Endothelial cell of umbilical vein (primary cell): ENCODE results near the gene NUP107. TPM values are rescaled to one million over a fixed set of nuclear protein-coding genes. Genes with fewer than 3 reads are reported as not detected.

ENCODE experiments used
- BruUV-seq: library from RNA; stranded (reverse); fragments of 400-500 nt; replicated peaks from 2 replicates; lab custom pipeline; 2021; lab: Mats Ljungman, UMichigan
- CTCF ChIA-PET: fragments of 300-600, 350-600 bp; sonication (Branson Sonifier 250); formaldehyde crosslinking; loops from one replicate; lab custom pipeline; 2021; ENCODE audit warnings: antibody characterized with exemption, inconsistent platforms; lab: Charles Lee
- POLR2A ChIA-PET: fragments of 300-600, 350-600 bp; sonication (Branson Sonifier 250); formaldehyde crosslinking; loops from one replicate; lab custom pipeline; 2021; ENCODE audit warnings: antibody characterized with exemption, inconsistent platforms; lab: Charles Lee
- DNase-seq: peaks from one replicate; pipeline ENCODE4 v3.0.0-alpha.2; 2011; ENCODE audit warnings: low read depth, low spot score
- FAIRE-seq: peaks from 2 replicates; lab custom pipeline; 2011; peaks lifted over from hg19 to GRCh38; lab: Jason Lieb, UNC
- H2AFZ ChIP-seq: 2 replicates; pipeline ENCODE4 v1.6.0; 2012; ENCODE audit warnings: low read depth, low read length, control low read depth, inconsistent platforms
- H3K27ac ChIP-seq: 2 replicates; pipeline ENCODE4 v1.5.1; 2011; ENCODE audit warnings: low read depth, mild to moderate bottlenecking, control low read depth, low read length, moderate library complexity; ENCODE audit not compliant: insufficient read depth
- H3K27me3 ChIP-seq, 2 experiments: 2 replicates each; pipeline versions ENCODE4 v1.6.0 to v1.6.1; 2011; ENCODE audit warnings: low read length in 2 of 2, mixed read lengths in 1 of 2; ENCODE audit not compliant: control insufficient read depth in 2 of 2, insufficient read depth in 2 of 2
- H3K36me3 ChIP-seq, 2 experiments: 2 replicates in 1 of 2; 3 replicates in 1 of 2; pipeline ENCODE4 v1.5.1; 2011; ENCODE audit warnings: low read length in 2 of 2, mild to moderate bottlenecking in 1 of 2, moderate library complexity in 1 of 2; ENCODE audit not compliant: control insufficient read depth in 2 of 2, insufficient read depth in 2 of 2; ENCODE audit errors: extremely low read depth in 1 of 2
- H3K4me1 ChIP-seq: 3 replicates; pipeline ENCODE4 v1.5.1; 2011; ENCODE audit warnings: mild to moderate bottlenecking, low read length; ENCODE audit not compliant: control insufficient read depth, insufficient read depth; ENCODE audit errors: extremely low read depth
- H3K4me2 ChIP-seq: 2 replicates; pipeline ENCODE4 v1.6.1; 2011; ENCODE audit warnings: low read length, control low read depth, mixed read lengths; ENCODE audit not compliant: insufficient read depth
- H3K4me3 ChIP-seq, 3 experiments: fragments of 200-600 bp in 1 of 3; sonication (generic), shearing (Covaris generic) in 1 of 3; replicated peaks in 1 of 3; 2 replicates each; pipeline ENCODE4 v1.5.1; 2011 to 2016; ENCODE audit warnings: control low read depth in 3 of 3, low read length in 3 of 3, mild to moderate bottlenecking in 2 of 3, inconsistent platforms in 1 of 3, low read depth in 1 of 3, moderate library complexity in 1 of 3; ENCODE audit not compliant: insufficient read depth in 1 of 3
- H3K79me2 ChIP-seq: 2 replicates; pipeline ENCODE4 v1.6.0; 2012; ENCODE audit warnings: low read length, inconsistent platforms; ENCODE audit not compliant: control insufficient read depth, insufficient read depth
- H3K9ac ChIP-seq: replicated peaks from 2 replicates; pipeline ENCODE3; 2011; ENCODE audit warnings: low read length, control low read depth; ENCODE audit not compliant: insufficient read depth; ENCODE audit errors: extremely low read depth
- H3K9me1 ChIP-seq: replicated peaks from 3 replicates; pipeline ENCODE4 v1.6.0; 2011; ENCODE audit warnings: mild to moderate bottlenecking, low read length; ENCODE audit not compliant: control insufficient read depth, insufficient read depth; ENCODE audit errors: extremely low read depth
- H3K9me3 ChIP-seq: replicated peaks from 2 replicates; pipeline ENCODE4 v1.5.1; 2012; ENCODE audit warnings: low read length, inconsistent platforms; ENCODE audit not compliant: control insufficient read depth, insufficient read depth
- H4K20me1 ChIP-seq: replicated peaks from 2 replicates; pipeline ENCODE3; 2011; ENCODE audit warnings: mild to moderate bottlenecking, low read length; ENCODE audit not compliant: control insufficient read depth, insufficient read depth; ENCODE audit errors: extremely low read depth
- EZH2 ChIP-seq: IDR thresholded peaks from 2 replicates; pipeline ENCODE4 v1.6.1; 2012; ENCODE audit warnings: borderline replicate concordance, low read depth, mild to moderate bottlenecking, moderate library complexity, low read length, inconsistent platforms; ENCODE audit not compliant: severe bottlenecking
- FOS ChIP-seq: IDR thresholded peaks from 2 replicates; pipeline ENCODE4 v1.6.1; 2011; ENCODE audit warnings: mild to moderate bottlenecking, low read length, moderate library complexity, borderline replicate concordance; ENCODE audit not compliant: insufficient read depth
- GATA2 ChIP-seq: IDR thresholded peaks from 2 replicates; pipeline ENCODE4 v1.7.0; 2011; ENCODE audit warnings: low read depth, mild to moderate bottlenecking, moderate library complexity, mixed read lengths, low read length; ENCODE audit not compliant: insufficient read length, insufficient read depth
- JUN ChIP-seq: IDR thresholded peaks from 2 replicates; pipeline ENCODE4 v1.6.1; 2011; ENCODE audit warnings: borderline replicate concordance, low read depth; ENCODE audit not compliant: insufficient read length, insufficient read depth
- MAX ChIP-seq: IDR thresholded peaks from 2 replicates; pipeline ENCODE4 v1.6.1; 2011; ENCODE audit not compliant: insufficient read depth, insufficient read length
- MYC ChIP-seq: IDR thresholded peaks from one replicate; pipeline ENCODE4 v1.6.1; 2011; ENCODE audit warnings: mild to moderate bottlenecking, low read depth, low read length
- POLR2A ChIP-seq: IDR thresholded peaks from 2 replicates; pipeline ENCODE4 v1.6.1; 2012; ENCODE audit warnings: low read depth, mild to moderate bottlenecking, control low read depth, low read length
- POLR2AphosphoS5 ChIP-seq: IDR thresholded peaks from 2 replicates; pipeline ENCODE4 v1.6.1; 2012; ENCODE audit warnings: low read depth, mild to moderate bottlenecking, control low read depth, low read length, moderate library complexity; ENCODE audit not compliant: insufficient read depth
- dilution Hi-C: fragments of 300-500 bp; cut with MboI; formaldehyde crosslinking; loops from one replicate; pipeline ENCODE4 v1.15.0; 2019; ENCODE audit warnings: low sequenced_read_pairs; ENCODE audit not compliant: extremely low pct_ligation_motif_present
- intact Hi-C: fragments of 100-400 bp; cut with micrococcal nuclease; formaldehyde crosslinking; loops from one replicate; pipeline ENCODE4 v1.10.0; 2022
- polyA plus RNA-seq, 4 experiments: library from polyadenylated mRNA; depleted of rRNA in 3 of 4; stranded (reverse) in 3 of 4; unstranded in 1 of 4; fragments of >200 nt; gene quantifications; 2 replicates each; pipeline versions ENCODE4 v1.2.1 to v1.2.3, GENCODE V29; 2011 to 2012; ENCODE audit warnings: missing spikeins in 1 of 4
- total RNA-seq: library from RNA; stranded (reverse); gene quantifications from 2 replicates; pipeline ENCODE4 v1.2.3, GENCODE V29; 2021
- TF ChIP-seq, protein P1 (sequence below), 2 donors: IDR thresholded peaks; 1 replicate in 1 of 2; 2 replicates in 1 of 2; pipeline ENCODE4 v1.5.1; 2011; ENCODE audit warnings: low read length in 2 of 2, mild to moderate bottlenecking in 2 of 2, moderate library complexity in 2 of 2, control low read depth in 1 of 2, inconsistent platforms in 1 of 2, low read depth in 1 of 2; ENCODE audit not compliant: insufficient read depth in 1 of 2; ENCODE audit errors: extremely low read depth in 1 of 2

Gene NUP107
- total and polyA plus RNA-seq, 2 donors (not counting 3 experiments of a cell fraction or from before 2014, with no cell fraction given) = 24.0 to 78.7 TPM

DNA sequence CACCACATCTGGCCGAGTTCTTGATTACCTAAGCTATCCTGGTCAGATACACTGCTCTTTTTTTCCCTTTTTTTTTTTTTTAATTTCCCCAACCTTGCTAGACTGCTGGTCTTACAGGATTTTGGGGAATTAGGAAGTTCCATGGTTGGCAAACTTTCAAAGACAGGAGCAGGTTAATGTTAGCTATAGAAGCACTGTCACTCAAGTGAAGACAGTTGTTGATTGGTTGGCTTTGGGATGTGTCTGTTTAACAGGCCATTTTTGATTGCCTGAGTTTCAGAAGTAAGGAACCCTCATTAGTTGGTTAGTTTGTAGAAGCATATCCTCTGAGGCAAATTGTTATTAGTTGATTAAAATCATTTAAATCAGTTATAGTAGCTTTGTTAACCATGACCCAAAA is 39.3 kb upstream of the NUP107 start:
- Histone ChIP-seq H3K9me3 (no peaks in the 10 kb centered on the region), H3K4me3 (no peak overlapping the region), H3K27ac (no peak overlapping the region), H3K4me2 (no peak overlapping the region), H3K36me3 (no peaks in the 10 kb centered on the region), H3K27me3 (no peaks in the 10 kb centered on the region), H3K9me1 (no peaks in the 10 kb centered on the region), H3K4me1 (no peaks in the 10 kb centered on the region), H3K9ac (no peak overlapping the region), H2AFZ (no peak overlapping the region), H4K20me1 (no peaks in the 10 kb centered on the region), H3K79me2 (peaks cover 73% of the 10 kb centered on the region)
- ChIA-PET POLR2A (no interaction called here), CTCF (interaction anchor here (1.4 kb wide), 1 partner anchor 288 kb away, joined by 6 read pairs; no protein-coding TSS in a partner anchor)
- dilution Hi-C loops = no loop called here
- no TSS peak for BruUV-seq
- FAIRE-seq = no peak
- intact Hi-C loops = no loop called here
- TF ChIP-seq POLR2AphosphoS5 (no peak), EZH2 (no peak), POLR2A (no peak), MAX (no peak), FOS (no peak), JUN (no peak), GATA2 (no peak), MYC (no peak)
- DNase-seq = no peak

- H4K20me1 ChIP-seq = no peaks in the 10 kb centered on the region
- no peaks in the 10 kb centered on the region for H3K27me3 ChIP-seq
- no peak overlapping the region for H3K9ac ChIP-seq
- ChIA-PET POLR2A (no interaction called here), CTCF (interaction anchor here (1.4 kb wide), 1 partner anchor 289 kb away, joined by 6 read pairs; no protein-coding TSS in a partner anchor)
- no peaks in the 10 kb centered on the region for H3K9me3 ChIP-seq
- H3K36me3 ChIP-seq = no peaks in the 10 kb centered on the region
- no peak overlapping the region for H3K4me3 ChIP-seq
- no peaks in the 10 kb centered on the region for H3K9me1 ChIP-seq
- H3K79me2 ChIP-seq = peaks cover 66% of the 10 kb centered on the region
- no peak overlapping the region for H2AFZ ChIP-seq
- H3K4me1 ChIP-seq = no peaks in the 10 kb centered on the region
- no peak for DNase-seq
- no TSS peak for BruUV-seq
- TF ChIP-seq, protein P1, sequence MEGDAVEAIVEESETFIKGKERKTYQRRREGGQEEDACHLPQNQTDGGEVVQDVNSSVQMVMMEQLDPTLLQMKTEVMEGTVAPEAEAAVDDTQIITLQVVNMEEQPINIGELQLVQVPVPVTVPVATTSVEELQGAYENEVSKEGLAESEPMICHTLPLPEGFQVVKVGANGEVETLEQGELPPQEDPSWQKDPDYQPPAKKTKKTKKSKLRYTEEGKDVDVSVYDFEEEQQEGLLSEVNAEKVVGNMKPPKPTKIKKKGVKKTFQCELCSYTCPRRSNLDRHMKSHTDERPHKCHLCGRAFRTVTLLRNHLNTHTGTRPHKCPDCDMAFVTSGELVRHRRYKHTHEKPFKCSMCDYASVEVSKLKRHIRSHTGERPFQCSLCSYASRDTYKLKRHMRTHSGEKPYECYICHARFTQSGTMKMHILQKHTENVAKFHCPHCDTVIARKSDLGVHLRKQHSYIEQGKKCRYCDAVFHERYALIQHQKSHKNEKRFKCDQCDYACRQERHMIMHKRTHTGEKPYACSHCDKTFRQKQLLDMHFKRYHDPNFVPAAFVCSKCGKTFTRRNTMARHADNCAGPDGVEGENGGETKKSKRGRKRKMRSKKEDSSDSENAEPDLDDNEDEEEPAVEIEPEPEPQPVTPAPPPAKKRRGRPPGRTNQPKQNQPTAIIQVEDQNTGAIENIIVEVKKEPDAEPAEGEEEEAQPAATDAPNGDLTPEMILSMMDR (IDR thresholded peaks at IDR 0.05; ENCODE audit: extremely low read depth in 1 of 2, insufficient read depth in 1 of 2, low read depth in 1 of 2, low read length in 2 of 2) = no peak
- TF ChIP-seq POLR2A = no peak
- no peak for TF ChIP-seq POLR2AphosphoS5
- no peak for TF ChIP-seq JUN
- TF ChIP-seq MAX = no peak
- TF ChIP-seq MYC = no peak
- TF ChIP-seq EZH2 = no peak
- TF ChIP-seq FOS = no peak
- TF ChIP-seq GATA2 = no peak
- no peak overlapping the region for H3K27ac ChIP-seq
- intact Hi-C loops (no loop called here), dilution Hi-C loops (no loop called here)
- no peak overlapping the region for H3K4me2 ChIP-seq
- no peak for FAIRE-seq
These were observed 38.6 kb upstream of the NUP107 start for GRCh38 chr12:68648179-68648578.
